ENCODE data around the gene ERCC1.

GRCh38 chr19:45403272-45403671 lies 20.4 kb downstream of the ERCC1 start:
- TF ChIP-seq, protein P1, sequence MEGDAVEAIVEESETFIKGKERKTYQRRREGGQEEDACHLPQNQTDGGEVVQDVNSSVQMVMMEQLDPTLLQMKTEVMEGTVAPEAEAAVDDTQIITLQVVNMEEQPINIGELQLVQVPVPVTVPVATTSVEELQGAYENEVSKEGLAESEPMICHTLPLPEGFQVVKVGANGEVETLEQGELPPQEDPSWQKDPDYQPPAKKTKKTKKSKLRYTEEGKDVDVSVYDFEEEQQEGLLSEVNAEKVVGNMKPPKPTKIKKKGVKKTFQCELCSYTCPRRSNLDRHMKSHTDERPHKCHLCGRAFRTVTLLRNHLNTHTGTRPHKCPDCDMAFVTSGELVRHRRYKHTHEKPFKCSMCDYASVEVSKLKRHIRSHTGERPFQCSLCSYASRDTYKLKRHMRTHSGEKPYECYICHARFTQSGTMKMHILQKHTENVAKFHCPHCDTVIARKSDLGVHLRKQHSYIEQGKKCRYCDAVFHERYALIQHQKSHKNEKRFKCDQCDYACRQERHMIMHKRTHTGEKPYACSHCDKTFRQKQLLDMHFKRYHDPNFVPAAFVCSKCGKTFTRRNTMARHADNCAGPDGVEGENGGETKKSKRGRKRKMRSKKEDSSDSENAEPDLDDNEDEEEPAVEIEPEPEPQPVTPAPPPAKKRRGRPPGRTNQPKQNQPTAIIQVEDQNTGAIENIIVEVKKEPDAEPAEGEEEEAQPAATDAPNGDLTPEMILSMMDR (IDR thresholded peaks at IDR 0.05), result no peak
- TF ChIP-seq POLR2A (IDR thresholded peaks at IDR 0.05), result no peak

Data from vagina (tissue), 2 donors.